ENCODE measurements around the gene NFKBIE.

NFKBIE gene

DNA sequence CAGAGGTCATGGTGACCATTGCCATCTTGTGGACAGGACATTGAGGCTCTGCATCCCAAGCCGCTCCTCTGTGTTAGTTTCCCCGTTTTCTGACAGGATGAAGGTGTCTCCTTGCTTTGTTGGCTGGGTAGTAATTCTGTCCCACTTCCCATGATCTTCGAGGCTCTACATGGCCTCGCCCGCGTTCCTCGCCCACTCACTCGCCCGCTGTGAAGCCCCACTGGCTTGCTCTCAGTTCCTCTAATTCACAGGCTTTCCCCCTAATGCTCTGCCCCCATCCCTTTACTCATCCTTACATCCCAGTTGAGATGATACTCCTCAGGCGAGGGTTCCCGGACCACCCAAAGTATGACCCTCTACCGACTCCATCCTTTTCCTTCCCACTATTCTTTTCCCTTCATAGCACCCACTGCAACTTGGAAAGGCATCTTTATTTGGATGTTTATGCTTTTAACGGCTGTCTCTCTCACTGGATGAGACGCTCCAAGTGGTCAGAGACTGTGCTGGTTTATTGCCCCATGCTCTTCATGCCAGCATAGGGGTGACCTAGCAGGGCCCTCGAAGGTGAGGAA, 7.5 kb downstream of the NFKBIE start:
- TF ChIP-seq, protein P1, sequence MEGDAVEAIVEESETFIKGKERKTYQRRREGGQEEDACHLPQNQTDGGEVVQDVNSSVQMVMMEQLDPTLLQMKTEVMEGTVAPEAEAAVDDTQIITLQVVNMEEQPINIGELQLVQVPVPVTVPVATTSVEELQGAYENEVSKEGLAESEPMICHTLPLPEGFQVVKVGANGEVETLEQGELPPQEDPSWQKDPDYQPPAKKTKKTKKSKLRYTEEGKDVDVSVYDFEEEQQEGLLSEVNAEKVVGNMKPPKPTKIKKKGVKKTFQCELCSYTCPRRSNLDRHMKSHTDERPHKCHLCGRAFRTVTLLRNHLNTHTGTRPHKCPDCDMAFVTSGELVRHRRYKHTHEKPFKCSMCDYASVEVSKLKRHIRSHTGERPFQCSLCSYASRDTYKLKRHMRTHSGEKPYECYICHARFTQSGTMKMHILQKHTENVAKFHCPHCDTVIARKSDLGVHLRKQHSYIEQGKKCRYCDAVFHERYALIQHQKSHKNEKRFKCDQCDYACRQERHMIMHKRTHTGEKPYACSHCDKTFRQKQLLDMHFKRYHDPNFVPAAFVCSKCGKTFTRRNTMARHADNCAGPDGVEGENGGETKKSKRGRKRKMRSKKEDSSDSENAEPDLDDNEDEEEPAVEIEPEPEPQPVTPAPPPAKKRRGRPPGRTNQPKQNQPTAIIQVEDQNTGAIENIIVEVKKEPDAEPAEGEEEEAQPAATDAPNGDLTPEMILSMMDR (IDR thresholded peaks at IDR 0.05): 0 out of 2 replicates have a peak, but pooled peaks have one; percentile 31

DNA sequence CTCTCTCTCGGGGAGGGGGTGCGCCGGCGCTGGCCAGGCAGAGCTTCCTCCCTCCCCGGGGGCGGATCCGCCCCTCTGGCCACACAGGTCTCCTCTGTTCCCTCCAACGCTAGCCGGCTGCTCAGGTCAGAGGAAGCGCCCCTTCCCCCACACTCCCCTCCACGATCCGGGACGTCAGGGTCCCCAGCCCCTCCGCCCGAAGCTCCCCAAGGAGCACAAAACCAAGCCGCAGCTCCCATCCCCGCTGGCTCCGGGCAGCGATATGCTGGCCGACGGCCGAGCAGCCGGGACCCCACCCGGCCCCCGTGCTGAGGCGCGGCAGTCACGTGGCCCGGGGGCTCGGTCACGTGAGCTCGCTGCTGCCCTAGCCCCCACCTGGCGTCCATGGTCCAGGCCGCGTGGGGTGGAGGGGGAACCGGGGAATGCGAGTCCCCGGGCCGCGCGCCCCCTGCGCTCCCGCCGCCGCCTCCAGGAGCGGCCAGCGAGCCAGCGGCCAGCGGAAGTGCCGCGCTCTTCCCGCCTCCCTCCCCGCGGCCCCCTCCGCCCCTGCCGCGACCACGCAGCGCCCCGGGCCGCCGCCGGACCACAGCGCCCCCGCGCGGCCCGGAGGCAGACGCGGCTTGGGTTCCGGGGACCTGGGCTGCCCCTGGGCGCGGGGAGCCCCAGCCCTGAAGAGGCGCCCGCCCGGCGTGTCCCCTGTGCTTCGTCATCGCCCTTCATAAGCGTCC, 8.2 kb downstream of the NFKBIE start, which contains the start of gene SLC35B2:
Gene SLC35B2, minus strand, starts transcription at position 504 of the 728 bp plus-strand sequence. Its CDS starts 118 bp downstream, at position 386.
- TF ChIP-seq, protein P1 (IDR thresholded peaks at IDR 0.05): peak; percentile 85

DNA sequence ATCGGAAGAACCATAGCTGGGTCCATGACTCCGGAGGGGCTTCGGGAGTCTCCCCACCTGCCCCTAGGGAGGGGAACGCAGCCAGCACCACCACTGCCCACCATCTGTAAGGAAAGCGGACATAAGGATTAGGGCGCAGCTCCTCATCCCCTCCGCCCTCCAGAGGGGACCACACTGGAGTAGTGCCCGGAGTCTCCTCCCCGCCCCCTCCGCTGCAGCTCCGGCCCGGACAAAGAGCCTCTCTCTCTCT, 8.7 kb downstream of the NFKBIE start:
- TF ChIP-seq, protein P1 (IDR thresholded peaks at IDR 0.05): no peak

DNA sequence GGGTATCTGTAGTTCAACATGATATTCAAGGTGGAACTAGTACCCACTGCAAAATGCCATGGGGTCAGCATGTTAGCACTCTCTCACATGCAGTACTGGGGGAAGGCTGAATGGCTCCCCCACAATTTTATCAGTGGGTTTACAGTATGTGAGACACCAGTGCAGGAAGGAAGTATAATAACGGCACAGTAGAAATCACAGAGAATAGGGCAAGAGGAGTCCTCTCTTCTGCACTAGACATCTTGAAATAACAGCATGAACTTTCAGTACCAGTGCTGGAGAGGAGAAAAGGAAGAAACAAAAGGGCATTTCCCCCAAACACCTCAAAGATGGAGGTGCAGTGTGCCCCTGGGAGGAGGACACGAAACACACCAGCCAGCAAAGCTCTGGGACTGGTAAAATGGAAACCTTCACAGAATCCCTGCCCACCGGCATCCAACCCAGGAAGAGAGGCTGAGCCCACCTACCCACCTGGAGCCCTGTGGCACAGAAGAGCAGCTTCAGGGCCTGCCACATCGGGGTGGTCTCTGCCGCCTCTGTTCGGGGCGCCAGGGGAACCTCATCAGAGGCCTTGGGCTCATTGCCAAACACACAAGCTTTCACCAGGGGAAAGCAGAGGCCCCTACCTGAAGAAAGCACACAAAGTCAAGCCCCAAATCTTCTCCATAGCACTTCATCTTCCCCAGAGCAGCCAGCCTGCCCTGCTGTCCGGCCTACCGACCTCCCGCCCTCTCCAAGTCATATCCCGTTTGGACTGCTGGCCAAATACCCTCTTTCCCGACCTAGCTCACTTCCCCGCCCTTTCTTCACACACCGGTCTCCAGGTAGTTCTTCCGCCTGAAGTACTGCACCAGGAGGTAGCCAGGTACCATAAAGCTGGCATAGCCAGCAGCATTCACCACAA, 9.2 kb downstream of the NFKBIE start:
- TF ChIP-seq, protein P1 (IDR thresholded peaks at IDR 0.05): no peak

DNA sequence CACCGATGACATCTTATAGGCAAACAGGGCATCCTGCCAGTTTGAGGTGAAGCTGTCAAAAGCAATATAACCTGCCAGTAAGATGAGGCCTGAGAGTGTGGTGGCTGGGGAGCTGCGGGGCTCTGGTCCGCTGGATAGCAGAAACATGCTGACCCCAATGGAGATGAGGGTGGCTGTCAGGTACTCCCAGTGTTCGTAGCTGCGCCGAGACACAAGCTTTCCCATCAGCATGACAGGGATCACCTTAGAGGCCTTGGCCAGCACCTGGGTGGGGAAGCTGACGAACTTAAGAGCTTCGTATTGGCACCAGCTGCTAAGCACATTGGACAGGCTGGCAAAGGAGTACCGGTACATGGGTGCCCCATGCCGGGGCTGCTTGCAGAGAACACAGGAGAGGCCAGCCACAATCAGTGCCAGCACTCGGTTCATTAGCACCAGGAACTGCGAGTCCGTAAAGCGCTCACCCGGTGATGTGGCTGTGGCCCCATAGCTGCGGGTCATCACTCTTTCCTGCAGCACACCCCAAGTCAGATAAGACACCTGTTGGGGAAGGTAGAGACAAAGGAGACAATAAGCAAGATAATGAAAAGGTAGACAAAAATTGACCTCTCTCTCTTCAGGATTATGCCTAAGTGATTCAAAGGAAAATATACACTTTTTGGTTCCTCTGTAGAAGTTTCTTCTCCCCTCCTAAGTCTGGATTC, 10.1 kb downstream of the NFKBIE start:
- TF ChIP-seq, protein P1 (IDR thresholded peaks at IDR 0.05): no peak

DNA sequence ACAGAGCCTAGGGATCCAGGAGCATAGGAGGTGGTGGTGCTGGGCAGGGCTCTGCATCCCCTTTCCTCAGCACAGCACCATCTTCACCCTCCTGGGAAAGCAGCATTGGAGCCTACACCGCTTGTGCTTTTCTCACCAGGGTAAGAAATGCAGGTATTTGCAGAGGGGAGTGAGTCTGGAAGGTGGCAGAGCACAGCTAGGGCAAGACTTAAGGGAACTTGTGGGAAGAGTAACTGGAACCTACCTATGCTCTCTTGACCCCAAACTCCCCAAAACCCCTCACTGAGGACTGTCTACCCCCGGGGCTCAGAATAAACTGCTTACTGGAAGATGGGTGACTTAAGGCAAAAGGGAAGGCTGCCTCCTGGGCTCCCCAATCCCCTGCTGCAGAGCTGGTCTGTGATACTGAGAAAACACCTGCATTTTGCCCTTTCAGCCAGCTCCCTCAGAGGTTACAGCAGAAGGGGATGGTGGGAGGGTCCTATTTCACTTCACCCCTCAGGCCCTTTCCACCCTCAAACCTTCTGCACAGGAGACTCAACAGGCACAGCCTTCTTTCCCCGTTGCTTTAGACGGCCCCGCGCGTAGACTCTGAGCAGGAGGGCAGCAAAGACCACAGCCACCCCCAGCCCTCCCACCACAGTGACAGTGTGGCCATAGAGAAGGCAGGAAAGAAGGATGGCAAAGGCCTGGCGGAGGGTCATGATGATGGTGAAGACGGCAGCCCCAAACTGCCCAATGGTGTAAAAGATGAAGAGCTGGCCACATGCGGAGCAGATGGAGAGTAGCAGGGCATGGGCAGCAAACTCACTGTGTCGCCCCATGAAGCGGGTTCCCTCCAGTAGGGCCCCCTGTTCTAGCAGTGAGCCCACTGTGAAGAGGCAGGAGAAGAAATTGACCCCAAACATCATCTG, 10.9 kb downstream of the NFKBIE start:
- TF ChIP-seq, protein P1 (IDR thresholded peaks at IDR 0.05): no peak

All from LNCAP (cell line).